ENCODE data around the gene POLR3E. TPM values are rescaled to one million over a fixed set of nuclear protein-coding genes. Genes with fewer than 3 reads are reported as not detected.
A peak's percentile ranks its signal among the peaks of the same experiment; 100 is the strongest.

The POLR3E gene
- total RNA-seq, 1 donor from 2014 or later: 58.3 TPM

DNA sequence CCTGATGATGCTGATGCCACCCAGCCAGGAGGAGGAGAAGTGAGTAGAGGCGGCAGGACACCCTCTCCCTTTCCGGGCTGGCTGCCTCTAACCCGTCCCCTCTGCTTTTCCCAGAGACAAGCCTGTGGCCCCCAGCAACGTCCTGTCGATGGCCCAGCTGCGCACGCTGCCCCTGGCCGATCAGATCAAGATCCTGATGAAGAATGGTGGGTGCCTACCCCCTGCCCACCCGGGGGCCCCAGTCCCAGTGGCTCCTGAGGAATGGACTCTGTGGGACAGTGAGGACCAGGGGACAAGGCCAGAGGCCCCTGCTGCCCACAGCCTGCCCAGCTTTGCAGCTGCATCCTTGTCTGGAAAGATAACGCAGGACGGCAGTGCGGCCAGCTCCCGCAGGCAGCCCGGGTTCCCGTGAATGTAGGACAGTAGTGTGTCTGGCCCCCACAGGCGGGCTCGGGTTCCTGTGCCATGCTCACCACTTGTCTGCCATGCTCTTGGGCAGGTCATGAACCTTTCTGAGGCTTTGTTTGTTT is 19.9 kb downstream of the POLR3E start:
- DNase-seq (ENCODE audit: low spot score): no peak

DNA sequence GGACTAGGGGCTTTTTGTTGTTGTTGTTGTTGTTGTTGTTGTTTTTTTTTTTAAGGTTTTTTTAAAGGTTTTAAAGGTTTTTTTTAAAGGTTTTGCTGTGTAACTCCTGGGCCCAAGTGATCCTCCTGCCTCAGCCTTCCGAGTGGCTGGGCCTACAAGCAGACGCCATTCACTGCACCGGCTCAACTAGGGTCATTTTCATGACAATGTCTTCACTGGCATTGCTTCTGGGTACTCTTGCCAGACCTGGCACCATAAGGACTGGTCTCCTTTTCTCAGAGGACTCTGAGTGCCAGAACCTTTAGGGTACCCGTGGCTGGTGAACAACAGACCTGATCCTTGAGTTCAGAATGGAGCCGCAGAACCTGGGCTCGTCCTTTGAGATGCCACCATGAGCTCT is 20.4 kb downstream of the POLR3E start:
- DNase-seq (ENCODE audit: low spot score): no peak

DNA sequence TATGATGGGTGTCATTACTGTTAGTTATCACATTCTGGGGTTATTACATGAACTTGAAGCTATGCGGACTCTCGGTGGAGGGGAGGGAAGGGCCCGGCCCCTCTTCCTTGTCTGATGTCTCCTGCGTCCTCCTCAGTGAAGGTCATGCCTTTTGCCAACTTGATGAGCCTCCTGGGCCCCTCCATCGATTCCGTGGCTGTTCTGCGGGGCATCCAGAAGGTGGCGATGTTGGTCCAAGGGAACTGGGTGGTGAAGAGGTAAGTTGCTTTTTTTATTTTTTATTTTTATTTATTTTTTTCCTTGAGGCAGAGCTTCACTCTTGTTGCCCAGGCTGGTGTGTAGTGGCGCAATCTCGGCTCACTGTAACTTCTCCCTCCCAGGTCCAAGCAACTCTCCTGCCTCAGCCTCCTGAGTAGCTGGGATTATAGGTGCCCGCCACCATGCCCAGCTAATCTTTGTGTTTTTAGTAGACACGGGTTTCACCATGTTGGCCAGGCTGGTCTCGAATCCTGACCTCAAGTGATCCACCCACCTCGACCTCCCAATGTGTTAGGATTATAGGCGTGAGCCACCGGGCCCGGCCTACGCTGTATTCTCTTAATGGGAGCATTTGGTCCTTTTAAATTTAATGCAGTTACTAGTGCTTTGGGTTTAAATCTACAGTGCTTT is 21.6 kb downstream of the POLR3E start:
- no peak for DNase-seq (ENCODE audit: low spot score)

DNA sequence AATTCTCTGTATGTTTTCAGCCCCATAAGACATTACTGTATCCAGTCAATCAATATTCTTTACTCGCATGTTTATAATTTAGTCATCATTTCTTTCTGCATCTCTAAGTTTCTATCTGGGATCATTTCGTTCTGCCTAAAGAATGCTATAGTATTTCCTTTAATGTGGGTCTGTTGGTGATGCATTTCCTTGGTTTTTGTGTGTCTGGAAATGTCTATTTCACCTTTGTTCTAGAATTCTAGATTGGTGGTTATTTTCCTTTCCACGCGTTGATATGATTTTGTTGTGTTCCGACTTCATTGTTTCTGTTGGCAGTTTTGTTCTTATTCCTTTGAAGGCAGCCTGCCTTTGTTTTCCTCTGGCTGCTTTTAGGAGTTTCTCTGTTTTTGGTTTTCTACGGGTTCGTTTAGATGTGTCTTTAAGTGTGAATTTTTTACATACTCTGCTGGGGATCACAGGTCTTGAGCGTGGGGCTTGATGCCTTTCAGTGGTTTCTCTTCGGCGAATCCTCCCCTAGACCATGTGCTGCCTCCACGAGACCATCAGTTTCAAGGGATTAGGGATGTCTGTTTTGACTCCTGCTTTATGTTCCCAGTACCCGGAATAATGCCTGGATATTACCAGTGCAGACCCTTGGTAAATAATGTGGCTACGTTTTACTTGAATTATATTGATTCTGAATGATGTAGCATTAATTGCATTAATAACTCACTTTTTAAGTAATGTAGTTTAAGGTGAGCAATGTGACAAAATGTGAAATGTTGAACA is 23.5 kb downstream of the POLR3E start:
- DNase-seq (ENCODE audit: low spot score): no peak

DNA sequence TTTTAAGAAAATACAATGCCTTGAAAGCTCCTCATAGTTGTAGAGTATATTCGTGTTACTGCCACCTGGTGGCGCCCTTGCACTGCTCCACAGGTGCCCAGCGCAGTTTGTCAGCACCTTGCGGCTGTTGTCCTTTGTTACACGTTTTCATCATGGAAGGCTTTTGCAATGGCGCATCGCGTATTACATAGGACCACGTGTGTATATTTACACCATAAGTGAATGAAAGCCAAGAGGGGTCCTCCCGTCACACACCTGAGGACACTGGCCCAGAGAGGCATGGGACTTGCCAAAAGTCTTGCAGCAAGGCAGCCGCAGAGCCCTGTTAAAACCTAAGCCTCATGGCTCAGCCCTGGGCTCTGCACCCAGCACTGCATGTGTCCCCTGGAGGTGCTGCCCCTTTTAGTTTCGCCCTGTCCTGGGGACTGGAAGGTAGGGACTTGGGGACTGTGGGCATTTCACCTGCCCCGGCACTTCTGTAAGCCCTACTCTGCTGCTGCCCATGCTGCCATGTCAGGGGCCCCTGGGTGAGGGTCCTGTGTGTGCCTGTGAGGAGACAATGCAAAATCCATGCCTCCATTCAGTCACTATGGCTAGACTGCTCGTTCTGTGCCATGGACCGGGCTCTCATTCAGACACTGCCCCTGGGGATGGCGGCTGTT is 24.3 kb downstream of the POLR3E start:
- DNase-seq (ENCODE audit: low spot score): peak; percentile 47

DNA sequence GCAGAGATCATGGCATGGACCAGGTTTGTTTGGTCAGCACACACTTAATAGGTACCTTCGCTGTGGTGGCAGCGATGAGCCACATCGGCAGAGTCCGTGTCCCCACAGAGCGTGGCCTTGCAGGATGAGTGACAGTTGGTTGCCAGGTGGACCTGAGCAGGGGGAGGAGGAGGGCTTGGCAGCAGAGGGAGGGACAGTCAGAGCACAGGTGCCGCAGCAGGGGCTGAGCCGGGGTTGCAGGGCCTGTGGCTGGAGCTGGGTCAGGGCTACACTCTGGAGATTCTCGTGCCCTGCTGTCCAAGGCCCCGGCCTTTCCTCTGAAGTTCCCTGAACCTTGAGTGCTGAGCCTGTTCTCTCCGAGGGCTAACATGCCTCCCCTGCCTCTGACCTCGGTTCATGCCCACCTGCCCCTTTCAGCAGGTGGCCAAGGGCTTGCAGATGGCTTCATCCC is 24.8 kb downstream of the POLR3E start:
- DNase-seq (ENCODE audit: low spot score): no peak

DNA sequence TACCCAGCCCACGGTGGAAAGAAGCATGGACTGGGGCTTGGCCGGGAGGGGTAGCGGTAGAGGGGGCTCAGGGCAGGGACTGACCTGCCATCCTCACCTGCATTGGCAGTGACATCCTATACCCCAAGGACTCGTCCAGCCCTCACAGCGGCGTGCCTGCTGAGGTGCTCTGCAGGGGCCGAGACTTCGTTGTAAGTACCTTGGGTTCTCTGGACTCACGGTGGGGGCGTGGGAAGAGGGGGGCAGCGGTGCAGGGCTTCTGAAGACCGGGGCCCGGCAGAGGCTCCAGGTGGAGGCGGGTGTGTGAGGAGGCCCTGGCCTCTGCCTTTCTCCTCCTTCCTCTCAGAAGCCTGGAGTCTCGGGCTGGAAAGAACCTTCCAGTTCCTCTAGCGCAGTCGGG is 25.5 kb downstream of the POLR3E start:
- no peak for DNase-seq (ENCODE audit: low spot score)

DNA sequence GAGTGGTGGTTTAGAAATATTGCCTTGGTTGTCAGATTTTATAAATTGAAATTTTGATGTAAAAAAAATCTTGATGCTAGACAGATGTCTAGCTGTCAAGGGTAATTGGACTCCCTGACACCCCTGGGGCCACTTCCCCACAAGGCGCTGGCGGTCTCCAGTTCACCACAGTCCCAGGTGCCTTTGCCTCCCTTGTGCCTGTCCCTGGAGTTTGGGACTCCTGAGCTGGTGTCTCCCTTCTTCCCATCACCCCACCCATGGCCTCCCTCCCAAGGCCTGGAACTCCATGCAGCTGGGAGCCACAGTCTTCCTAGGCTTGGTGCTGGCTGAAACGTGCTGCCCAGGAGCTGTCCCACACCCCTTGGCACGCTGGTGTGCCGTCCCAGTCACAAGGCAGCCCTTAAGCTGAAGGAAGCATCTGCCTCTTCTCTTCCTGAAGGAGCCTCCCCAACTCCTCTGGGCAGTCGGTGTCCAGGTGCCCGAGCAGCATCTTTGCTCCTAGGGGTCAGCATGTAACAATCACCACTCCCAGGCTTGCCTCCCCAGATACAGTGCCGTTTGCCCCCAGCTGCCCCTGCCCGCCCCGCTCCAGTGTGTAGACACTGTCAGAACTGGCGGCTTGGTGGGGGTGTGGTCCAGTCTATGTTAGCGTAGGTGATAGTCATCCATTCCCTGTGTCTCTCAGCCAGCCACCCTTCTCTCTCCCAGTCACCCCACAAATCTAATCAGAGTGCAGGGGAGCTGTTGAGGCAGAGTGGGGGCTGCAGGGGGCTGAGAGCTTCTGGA is 26.2 kb downstream of the POLR3E start:
- no peak for DNase-seq (ENCODE audit: low spot score)

DNA sequence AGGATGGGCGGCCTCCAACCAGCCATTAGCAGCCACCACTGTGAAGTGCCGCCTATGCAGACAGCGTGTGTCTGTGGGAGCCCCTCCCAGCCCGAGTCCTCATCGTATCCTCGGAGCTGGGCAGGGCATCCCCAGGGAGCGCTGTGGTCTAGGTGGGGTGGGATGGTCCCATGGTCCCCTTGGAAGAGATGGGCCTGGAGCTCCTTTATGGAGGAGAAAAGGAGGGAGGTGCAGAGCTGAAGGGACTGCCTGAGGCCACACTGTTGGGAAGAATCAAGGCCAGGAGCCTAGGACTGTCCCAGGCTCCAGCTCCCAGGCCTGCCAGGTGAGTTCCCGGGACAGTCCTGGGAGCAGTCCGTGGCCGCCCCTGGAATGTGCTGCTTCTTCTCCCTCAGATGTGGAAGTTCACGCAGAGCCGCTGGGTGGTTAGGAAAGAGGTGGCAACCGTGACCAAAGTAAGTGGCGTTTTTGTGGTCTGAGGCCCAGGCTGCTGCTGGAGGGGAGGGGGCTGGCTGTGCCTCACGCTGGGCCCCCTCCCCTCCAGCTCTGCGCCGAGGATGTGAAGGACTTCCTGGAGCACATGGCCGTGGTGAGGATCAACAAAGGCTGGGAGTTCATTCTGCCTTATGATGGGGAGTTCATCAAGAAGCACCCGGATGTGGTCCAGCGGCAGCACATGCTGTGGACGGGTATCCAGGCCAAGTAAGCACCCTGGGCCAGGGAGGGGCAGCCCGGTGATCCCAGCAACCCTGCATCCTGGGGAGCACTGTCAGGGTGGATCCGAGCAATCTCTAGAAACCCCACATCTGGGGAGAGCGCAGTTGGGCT is 27.0 kb downstream of the POLR3E start:
- no peak for DNase-seq (ENCODE audit: low spot score)

DNA sequence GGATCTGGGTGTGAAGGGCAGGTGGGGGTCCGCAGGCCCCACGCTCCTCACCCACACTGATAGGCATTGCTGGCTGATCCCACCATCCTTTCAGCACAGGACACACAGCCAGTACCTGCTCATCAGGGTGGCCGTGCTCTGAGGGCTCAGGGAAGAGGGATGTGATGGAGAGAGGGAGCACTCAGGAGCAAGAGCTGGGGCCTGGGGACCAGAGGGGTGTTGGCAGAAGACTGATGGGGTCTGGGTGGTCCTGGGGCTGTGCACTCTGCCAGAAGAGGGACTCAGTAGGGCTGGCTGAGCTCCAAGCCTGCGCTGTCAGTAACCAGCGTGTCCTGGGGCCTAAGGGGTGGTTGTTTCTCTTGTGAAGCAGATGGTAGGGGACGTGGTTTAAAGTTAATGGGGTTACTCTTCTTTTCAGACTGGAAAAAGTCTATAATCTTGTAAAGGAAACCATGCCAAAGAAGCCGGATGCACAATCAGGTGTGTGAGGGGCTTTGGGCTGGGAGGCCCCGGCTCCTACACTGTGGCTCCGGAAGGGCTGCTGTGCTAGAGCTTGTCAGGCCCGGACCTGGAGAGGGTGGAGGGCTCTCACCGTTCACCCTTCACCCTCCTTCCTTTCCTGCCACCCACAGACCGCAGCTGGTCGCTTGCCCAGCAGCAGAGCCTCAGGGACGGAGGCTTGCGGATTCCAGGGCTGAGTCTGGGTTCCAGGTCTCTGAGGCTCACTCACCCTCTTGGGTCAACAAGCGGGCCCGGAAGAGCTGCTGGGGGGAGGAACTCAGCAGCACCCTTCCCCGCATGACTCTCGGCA is 27.8 kb downstream of the POLR3E start:
- DNase-seq (ENCODE audit: low spot score): no peak

DNA sequence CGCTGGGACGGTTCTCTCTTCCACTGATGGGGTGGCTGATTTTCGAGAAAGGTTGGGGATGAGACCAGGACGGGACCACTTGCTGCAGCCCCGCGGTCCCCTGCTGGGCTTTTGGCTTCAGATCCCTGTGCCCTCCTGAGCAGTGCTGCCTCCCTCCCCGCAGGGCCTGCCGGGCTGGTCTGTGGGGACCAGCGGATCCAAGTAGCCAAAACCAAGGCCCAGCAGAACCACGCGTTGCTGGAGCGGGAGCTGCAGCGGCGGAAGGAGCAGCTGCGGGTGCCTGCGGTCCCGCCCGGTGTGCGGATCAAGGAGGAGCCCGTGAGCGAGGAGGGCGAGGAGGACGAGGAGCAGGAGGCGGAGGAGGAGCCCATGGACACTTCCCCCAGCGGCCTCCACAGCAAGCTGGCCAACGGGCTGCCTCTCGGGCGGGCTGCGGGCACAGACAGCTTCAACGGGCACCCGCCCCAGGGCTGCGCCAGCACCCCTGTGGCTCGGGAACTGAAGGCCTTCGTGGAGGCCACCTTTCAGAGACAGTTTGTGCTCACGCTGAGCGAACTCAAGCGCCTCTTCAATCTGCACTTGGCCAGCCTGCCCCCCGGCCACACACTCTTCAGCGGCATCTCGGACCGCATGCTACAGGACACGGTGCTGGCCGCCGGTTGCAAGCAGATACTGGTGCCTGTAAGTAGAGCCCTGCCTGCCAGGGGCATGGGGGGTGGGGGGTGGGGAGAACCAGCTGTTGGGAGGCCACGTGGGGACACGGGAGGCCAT is 28.6 kb downstream of the POLR3E start:
- no peak for DNase-seq (ENCODE audit: low spot score)

DNA sequence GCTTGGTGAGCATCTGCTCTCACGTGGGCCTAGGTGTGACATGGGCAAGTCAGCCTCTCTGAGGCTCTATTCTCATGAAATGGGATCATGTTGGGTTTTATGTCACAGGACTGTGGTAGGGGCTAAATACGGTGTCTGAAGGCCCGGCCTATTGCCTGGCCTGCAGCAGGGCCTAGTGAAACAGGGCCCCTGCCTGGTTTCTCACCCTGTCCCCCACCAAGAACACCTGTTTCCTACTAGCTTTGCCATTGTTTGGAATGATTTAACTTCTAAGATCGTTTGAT is 29.1 kb downstream of the POLR3E start:
- no peak for DNase-seq (ENCODE audit: low spot score)

DNA sequence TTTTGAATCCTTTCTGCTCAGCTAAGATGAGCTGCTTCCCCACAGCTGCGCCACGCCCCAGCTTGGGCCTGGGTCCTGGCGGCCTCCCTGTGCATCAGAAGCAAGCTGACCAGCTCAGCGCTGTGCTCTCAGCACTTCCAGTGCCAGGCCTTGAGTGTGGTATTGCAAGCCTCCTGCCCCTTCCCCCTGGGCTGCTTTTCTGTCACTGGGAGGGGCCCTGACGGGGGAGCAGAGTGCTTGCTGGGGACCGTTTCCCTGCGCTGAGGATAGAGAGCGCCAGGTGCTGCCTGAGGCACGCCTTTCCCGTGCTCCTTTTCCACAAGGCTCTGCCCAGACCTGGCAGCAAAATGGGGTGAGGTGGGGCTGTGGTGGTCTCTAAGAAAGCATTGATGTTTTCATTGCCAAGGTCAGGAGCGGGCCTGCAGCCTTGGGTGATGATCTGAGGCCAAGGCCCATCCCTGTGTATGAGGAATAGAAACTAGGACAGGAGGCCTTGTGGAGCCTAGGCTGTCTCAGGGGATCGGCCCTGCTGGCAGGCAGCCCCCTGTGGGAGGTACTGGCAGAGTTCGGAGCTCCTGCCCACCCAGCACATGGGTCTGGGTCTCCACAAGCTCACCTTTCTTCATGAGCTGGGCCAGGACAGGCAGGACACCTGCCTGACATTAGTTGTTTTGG is 29.7 kb downstream of the POLR3E start:
- DNase-seq (ENCODE audit: low spot score): no peak

DNA sequence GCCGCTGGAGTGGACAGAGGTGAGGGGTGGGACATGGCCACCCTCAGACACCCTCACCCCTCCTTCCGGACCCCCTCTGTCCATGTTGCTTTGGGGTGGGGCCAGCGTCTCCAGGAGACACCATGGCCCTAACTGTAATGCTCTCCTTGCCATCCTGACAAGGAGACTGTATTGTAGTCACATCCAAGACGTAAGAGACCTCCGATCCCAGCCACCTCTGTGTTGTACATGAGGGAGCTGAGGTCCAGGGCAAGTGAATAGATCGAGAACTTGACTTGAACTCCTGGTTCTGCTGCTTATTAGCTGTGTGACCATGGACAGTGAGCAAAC is 30.2 kb downstream of the POLR3E start:
- DNase-seq (ENCODE audit: low spot score): no peak

DNA sequence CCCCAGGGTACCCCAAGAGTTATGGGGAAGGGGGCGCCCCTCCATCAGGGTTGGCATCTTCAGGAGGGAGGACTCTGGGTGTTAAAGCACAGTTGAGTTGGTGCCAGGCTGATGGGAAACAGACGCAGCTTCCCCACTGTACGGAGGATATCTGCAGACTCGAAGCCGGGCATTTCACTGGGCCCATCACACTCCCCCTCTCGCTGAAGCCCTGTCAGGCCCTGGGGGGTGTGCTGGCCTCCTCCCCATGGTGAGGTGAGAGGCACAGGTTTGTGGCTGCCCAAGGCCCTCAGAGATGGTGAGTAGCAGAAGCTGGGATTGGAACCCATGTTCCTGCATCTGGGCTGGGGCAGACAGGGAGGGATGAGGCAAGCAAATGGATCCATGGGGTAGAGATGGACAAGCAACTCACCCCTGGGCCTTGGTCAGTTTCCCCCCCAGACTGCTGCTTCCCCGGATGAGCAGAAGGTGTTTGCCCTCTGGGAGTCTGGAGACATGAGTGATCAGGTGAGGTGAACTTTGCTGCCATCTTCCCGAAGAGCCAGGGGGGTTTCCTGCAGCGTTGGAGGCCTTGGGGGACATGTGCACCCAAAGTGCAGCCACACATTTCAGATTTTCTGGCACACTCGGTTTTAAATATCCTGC is 31.0 kb downstream of the POLR3E start:
- no peak for DNase-seq (ENCODE audit: low spot score)

DNA sequence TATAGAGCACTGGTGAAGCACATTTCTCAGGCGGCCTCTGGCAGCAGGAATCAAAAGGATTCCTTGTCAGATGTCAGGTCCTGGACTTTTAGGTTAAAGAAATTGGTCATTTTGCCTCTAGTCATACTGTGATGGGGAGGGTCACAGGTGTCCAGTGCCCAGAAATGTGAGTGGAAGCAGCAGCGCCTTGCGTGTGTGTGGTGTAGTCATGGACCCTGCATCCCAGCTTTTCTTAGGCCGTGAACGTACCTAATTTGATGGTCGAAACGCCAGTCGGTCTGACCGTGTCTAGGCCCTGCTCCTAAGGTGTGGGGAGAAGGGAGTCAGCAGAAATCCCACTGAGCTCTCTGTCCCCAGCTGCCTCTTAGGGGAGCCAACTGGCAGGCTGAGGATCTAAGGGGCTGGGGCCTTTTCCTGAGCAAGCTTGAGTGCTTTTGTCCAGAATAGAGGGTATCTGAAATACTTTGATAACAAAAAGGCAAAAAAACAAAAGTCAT is 32.0 kb downstream of the POLR3E start:
- no peak for DNase-seq (ENCODE audit: low spot score)

DNA sequence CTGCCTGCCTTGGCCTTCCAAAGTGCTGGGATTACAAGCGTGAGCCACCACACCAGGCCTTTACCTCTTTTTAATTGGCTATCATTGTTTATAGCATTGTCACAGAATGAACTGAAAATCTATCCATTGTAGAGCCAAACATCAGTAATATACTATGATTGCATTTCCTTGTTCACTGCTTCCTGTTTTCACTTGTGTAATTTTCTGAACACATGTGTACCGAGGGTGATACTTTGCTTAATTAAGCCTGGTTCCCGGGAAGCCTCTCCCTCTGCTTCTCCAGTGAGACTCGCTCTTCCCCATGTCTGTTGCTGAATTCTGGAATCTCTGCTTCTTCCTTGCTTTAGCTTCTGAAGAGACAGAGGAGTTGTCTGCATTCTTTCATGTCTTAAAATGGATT is 33.1 kb downstream of the POLR3E start:
- peak; percentile 32 for DNase-seq (ENCODE audit: low spot score)

DNA sequence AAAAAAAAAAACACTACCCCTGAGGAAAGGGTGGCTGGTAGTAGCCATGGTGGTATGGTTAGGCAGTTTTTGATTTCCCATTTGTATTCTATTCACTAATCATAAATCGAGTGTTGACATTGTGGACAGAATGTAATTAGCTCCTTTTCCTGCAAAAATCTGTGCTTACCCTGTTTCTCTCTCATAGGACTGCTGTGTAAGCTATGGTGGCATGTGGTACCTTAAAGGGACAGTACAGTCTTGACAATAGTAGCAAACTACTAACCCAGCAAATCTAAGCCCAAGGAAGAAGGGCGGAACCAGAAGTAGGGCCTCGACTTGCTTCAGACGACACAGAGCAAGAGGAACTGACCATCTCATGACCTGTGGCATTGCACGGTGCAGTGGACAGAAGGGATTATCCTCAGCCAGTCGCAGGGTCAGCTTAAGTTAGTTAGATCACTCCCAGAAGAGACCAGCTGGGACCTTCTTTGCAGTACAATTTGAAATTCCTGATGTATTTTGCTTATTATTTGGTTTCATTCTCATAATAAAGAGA is 36.3 kb downstream of the POLR3E start:
- peak; percentile 25 for DNase-seq (ENCODE audit: low spot score)

All from umbilical cord (tissue), 2 donors.